Measurements from ENCODE around the gene CPNE2. TPM values are rescaled to one million over a fixed set of nuclear protein-coding genes. Genes with fewer than 3 reads are reported as not detected.

CPNE2 gene
- polyA plus RNA-seq, 1 experiment = 80.6 TPM

DNA sequence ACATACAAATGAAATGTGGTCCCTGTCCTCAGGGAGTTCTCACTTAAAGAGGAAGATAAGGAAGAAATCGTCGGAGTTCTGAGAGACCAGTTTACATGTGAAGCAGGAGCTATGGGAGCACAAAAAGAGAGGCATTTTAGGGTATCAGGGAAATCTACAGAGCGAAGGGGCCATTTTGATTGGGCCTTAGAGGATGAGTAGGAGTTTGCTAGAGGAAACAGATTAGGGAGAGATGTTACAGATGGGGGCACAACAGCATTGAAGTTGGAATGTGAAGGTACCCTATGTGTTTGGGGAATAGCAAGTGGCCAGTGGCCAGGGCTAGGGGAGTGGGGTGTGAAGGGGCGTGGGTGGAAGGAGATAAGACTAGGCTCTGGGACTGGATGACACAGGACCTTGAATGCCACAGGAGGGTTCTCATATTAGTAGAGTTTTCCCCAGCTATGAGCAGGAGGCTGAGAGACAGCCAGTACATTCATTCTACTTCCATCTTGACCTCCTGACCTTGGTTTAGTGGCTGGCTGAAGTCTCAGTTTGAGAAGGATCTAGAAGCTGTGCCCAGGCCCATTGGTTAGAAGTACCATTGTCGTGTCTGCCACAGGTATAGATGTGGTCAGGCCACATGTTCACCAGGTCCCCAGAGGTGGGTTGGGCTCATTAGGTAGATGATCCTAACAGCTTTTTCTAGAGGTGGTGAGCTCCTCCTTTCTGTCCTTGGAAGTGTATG is 34.8 kb downstream of the CPNE2 start:
- DNase-seq (ENCODE audit: low read depth) = no peak
- CTCF ChIA-PET = interaction anchor here (0.8 to 1.1 kb wide), 3 partner anchors 27 to 43 kb away, joined by 3 to 6 read pairs (median 3); partner anchors contain the start of gene CPNE2
- Histone ChIP-seq H3K36me3 (ENCODE audit: control insufficient read depth, insufficient read depth, low read length) (peaks cover 1% of the 10 kb centered on the region; the same call in 1 of the 2 replicates), H3K4me3 (ENCODE audit: low read depth, low read length) (no peak overlapping the region), H3K27me3 (ENCODE audit: control insufficient read depth, insufficient read depth, low read length) (no peaks in the 10 kb centered on the region)
- POLR2A ChIA-PET = no interaction called here
- TF ChIP-seq, protein P1, sequence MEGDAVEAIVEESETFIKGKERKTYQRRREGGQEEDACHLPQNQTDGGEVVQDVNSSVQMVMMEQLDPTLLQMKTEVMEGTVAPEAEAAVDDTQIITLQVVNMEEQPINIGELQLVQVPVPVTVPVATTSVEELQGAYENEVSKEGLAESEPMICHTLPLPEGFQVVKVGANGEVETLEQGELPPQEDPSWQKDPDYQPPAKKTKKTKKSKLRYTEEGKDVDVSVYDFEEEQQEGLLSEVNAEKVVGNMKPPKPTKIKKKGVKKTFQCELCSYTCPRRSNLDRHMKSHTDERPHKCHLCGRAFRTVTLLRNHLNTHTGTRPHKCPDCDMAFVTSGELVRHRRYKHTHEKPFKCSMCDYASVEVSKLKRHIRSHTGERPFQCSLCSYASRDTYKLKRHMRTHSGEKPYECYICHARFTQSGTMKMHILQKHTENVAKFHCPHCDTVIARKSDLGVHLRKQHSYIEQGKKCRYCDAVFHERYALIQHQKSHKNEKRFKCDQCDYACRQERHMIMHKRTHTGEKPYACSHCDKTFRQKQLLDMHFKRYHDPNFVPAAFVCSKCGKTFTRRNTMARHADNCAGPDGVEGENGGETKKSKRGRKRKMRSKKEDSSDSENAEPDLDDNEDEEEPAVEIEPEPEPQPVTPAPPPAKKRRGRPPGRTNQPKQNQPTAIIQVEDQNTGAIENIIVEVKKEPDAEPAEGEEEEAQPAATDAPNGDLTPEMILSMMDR (IDR thresholded peaks at IDR 0.05; ENCODE audit: insufficient read depth, low read depth, low read length) = no peak

DNA sequence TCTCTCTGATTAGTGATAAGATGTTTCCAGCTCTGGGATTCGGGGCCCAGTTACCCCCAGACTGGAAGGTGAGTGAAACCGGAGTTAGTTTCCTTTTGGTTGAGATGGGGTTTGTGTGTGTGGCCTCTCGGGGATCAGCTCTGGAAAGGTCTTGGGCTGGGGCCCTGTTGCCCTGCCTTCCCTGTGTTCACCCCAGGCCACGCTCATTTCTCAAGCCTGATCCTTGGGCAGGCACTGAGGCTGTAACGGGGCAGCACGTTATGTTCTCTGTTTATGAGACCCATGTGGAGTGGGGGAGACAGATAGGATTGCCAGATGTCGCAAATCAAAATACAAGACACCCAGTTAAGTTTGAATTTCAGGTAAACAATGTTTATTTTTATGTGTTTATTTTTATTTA is 35.5 kb downstream of the CPNE2 start:
- Histone ChIP-seq H3K36me3 (ENCODE audit: control insufficient read depth, insufficient read depth, low read length) (no peaks in the 10 kb centered on the region; the same call in 1 of the 2 replicates), H3K27me3 (ENCODE audit: control insufficient read depth, insufficient read depth, low read length) (no peaks in the 10 kb centered on the region), H3K4me3 (ENCODE audit: low read depth, low read length) (no peak overlapping the region)
- TF ChIP-seq, protein P1 (IDR thresholded peaks at IDR 0.05; ENCODE audit: insufficient read depth, low read depth, low read length) = no peak
- CTCF ChIA-PET = interaction anchor here (0.9 to 1.1 kb wide), 2 partner anchors 27 to 35 kb away, joined by 3 to 6 read pairs; partner anchors contain the start of gene CPNE2
- POLR2A ChIA-PET = no interaction called here
- no peak for DNase-seq (ENCODE audit: low read depth)

GRCh38 chr16:57128771-57129389 is 36.5 kb downstream of the CPNE2 start:
- POLR2A ChIA-PET = no interaction called here
- no peak for DNase-seq (ENCODE audit: low read depth)
- CTCF ChIA-PET = no interaction called here

GRCh38 chr16:57130950-57131321 is 38.6 kb downstream of the CPNE2 start:
- ChIA-PET CTCF (no interaction called here), POLR2A (no interaction called here)
- TF ChIP-seq, protein P1 (IDR thresholded peaks at IDR 0.05; ENCODE audit: insufficient read depth, low read depth, low read length) = no peak
- no peak for DNase-seq (ENCODE audit: low read depth)
- peaks cover 1% of the 10 kb centered on the region for H3K36me3 ChIP-seq (ENCODE audit: control insufficient read depth, insufficient read depth, low read length)
- H3K4me3 ChIP-seq (ENCODE audit: low read depth, low read length) = no peak overlapping the region
- H3K27me3 ChIP-seq (ENCODE audit: control insufficient read depth, insufficient read depth, low read length) = no peaks in the 10 kb centered on the region

More at GRCh38 chr16:57128771-57129389, 36.5 kb downstream of the CPNE2 start:
- Histone ChIP-seq H3K4me3 (ENCODE audit: low read depth, low read length) (no peak overlapping the region), H3K27me3 (ENCODE audit: control insufficient read depth, insufficient read depth, low read length) (no peaks in the 10 kb centered on the region), H3K36me3 (ENCODE audit: control insufficient read depth, insufficient read depth, low read length) (no peaks in the 10 kb centered on the region; the same call in 1 of the 2 replicates)
- TF ChIP-seq, protein P1 (IDR thresholded peaks at IDR 0.05; ENCODE audit: insufficient read depth, low read depth, low read length) = no peak

- H3K4me3 ChIP-seq (ENCODE audit: low read depth, low read length) = no peak overlapping the region
- no peak for DNase-seq (ENCODE audit: low read depth)
- peaks cover 1% of the 10 kb centered on the region for H3K36me3 ChIP-seq (ENCODE audit: control insufficient read depth, insufficient read depth, low read length)
- TF ChIP-seq, protein P1 (IDR thresholded peaks at IDR 0.05; ENCODE audit: insufficient read depth, low read depth, low read length) = no peak
- ChIA-PET POLR2A (no interaction called here), CTCF (interaction anchor here (1.0 kb wide), 1 partner anchor 12 kb away, joined by 3 read pairs; no protein-coding TSS in a partner anchor)
- H3K27me3 ChIP-seq (ENCODE audit: control insufficient read depth, insufficient read depth, low read length) = no peaks in the 10 kb centered on the region
These were observed 39.1 kb downstream of the CPNE2 start for GRCh38 chr16:57131351-57131970.
